GM12878 (cell line): Measurements from ENCODE around the gene CAPN3. TPM values are rescaled to one million over a fixed set of nuclear protein-coding genes. Genes with fewer than 3 reads are reported as not detected.

Source experiments
- ATAC-seq: fragments of 200-7000 bp; cut with Tn5 transposase; 3 replicates; pipeline ENCODE4 v1.9.1; 2020; ENCODE audit warnings: mild to moderate bottlenecking, moderate library complexity
- BruUV-seq: library from RNA; stranded (reverse); fragments of 400-500 nt; replicated peaks from 2 replicates; lab custom pipeline; 2021; lab: Mats Ljungman, UMichigan
- CTCF ChIA-PET: fragments of 300-600 bp; sonication (Branson Sonifier 250); formaldehyde crosslinking; extraction: SDS; loops from one replicate; lab custom pipeline; 2021; ENCODE audit warnings: inconsistent platforms; lab: Yijun Ruan, JAX
- POLR2A ChIA-PET: fragments of 350-600 bp; formaldehyde crosslinking; extraction: SDS; loops from one replicate; lab custom pipeline; 2021; ENCODE audit warnings: inconsistent platforms; lab: Charles Lee
- RAD21 ChIA-PET: fragments of 300-600 bp; sonication (Branson Sonifier 250); formaldehyde crosslinking; loops from one replicate; lab custom pipeline; 2023; ENCODE audit warnings: antibody characterized with exemption; ENCODE audit not compliant: unreplicated experiment; lab: Charles Lee
- SMC1A ChIA-PET: fragments of 300-600 bp; sonication (Branson Sonifier 250); formaldehyde crosslinking; loops from one replicate; lab custom pipeline; 2023; ENCODE audit not compliant: unreplicated experiment, uncharacterized antibody; lab: Charles Lee
- DNase-seq: peaks from one replicate; pipeline ENCODE4 v3.0.0-alpha.2; 2011; ENCODE audit warnings: low read depth, low spot score
- FAIRE-seq: peaks from 3 replicates; lab custom pipeline; 2011; peaks lifted over from hg19 to GRCh38; lab: Jason Lieb, UNC
- H2AFZ ChIP-seq: 2 replicates; pipeline ENCODE4 v1.6.0; 2011; ENCODE audit warnings: low read depth, low read length, control low read depth; ENCODE audit not compliant: control insufficient read depth
- H3K27ac ChIP-seq: 2 replicates; pipeline ENCODE4 v1.5.1; 2011; ENCODE audit warnings: control low read depth; ENCODE audit not compliant: control insufficient read depth, insufficient read depth
- H3K27me3 ChIP-seq, 2 experiments: replicated peaks in 1 of 2; 2 replicates each; pipeline versions ENCODE4 v1.6.0 to v1.6.1; 2011; ENCODE audit warnings: low read length in 1 of 2; ENCODE audit not compliant: control insufficient read depth in 2 of 2, insufficient read depth in 2 of 2
- H3K36me3 ChIP-seq, 2 experiments: 2 replicates each; pipeline ENCODE4 v1.5.1; 2011; ENCODE audit warnings: low read length in 1 of 2; ENCODE audit not compliant: control insufficient read depth in 2 of 2, insufficient read depth in 2 of 2
- H3K4me1 ChIP-seq: 2 replicates; pipeline ENCODE4 v1.6.1; 2011; ENCODE audit warnings: mild to moderate bottlenecking, low read length, moderate library complexity, mixed read lengths; ENCODE audit not compliant: control insufficient read depth, insufficient read depth
- H3K4me2 ChIP-seq: 2 replicates; pipeline ENCODE4 v1.6.0; 2011; ENCODE audit warnings: control low read depth; ENCODE audit not compliant: control insufficient read depth, insufficient read depth
- H3K4me3 ChIP-seq: fragments of 200-600 bp; sonication (generic); 2 replicates; pipeline ENCODE4 v1.5.1; 2016
- H3K79me2 ChIP-seq: 2 replicates; pipeline ENCODE4 v1.6.0; 2011; ENCODE audit warnings: low read length; ENCODE audit not compliant: control insufficient read depth, insufficient read depth
- H3K9ac ChIP-seq: 2 replicates; pipeline ENCODE4 v1.8.0; 2011; ENCODE audit warnings: low read length, control low read depth, mixed read lengths; ENCODE audit not compliant: control insufficient read depth, insufficient read depth
- H3K9me3 ChIP-seq: replicated peaks from 3 replicates; pipeline ENCODE4 v1.5.1; 2011; ENCODE audit warnings: mild to moderate bottlenecking, low read length; ENCODE audit not compliant: control insufficient read depth, insufficient read depth
- H4K20me1 ChIP-seq: 2 replicates; pipeline ENCODE4 v1.6.0; 2011; ENCODE audit not compliant: control insufficient read depth, insufficient read depth
- ASH2L ChIP-seq: fragments of 300-600, 200-600 bp; sonication (generic); IDR thresholded peaks from 2 replicates; pipeline ENCODE4 v1.6.1; 2017; ENCODE audit warnings: low read depth, mild to moderate bottlenecking, borderline replicate concordance
- E2F8 ChIP-seq: fragments of 450-650 bp; IDR thresholded peaks from 2 replicates; pipeline ENCODE4 v1.6.1; 2018; ENCODE audit warnings: mild to moderate bottlenecking, low read depth, moderate library complexity; ENCODE audit not compliant: partially characterized antibody
- GABPA ChIP-seq: IDR thresholded peaks from 2 replicates; pipeline ENCODE4 v1.6.1; 2014; ENCODE audit warnings: antibody characterized with exemption, low read depth, mild to moderate bottlenecking, inconsistent platforms
- HDGF ChIP-seq: fragments of 450-650 bp; IDR thresholded peaks from 2 replicates; pipeline ENCODE4 v1.6.1; 2016; ENCODE audit warnings: antibody characterized with exemption
- MAX ChIP-seq: IDR thresholded peaks from 2 replicates; pipeline ENCODE4 v1.6.1; 2012; ENCODE audit warnings: low read depth, low read length, improper control_type of control experiment
- MEF2A ChIP-seq: IDR thresholded peaks from 2 replicates; pipeline ENCODE4 v1.6.1; 2011; ENCODE audit warnings: low read depth, mild to moderate bottlenecking, low read length, moderate library complexity; ENCODE audit not compliant: insufficient read depth
- MXI1 ChIP-seq: fragments of 150-350 bp; IDR thresholded peaks from 2 replicates; pipeline ENCODE4 v1.6.1; 2011; ENCODE audit warnings: low read depth, mild to moderate bottlenecking, inconsistent platforms, low read length, improper control_type of control experiment
- NFYB ChIP-seq: IDR thresholded peaks from 2 replicates; pipeline ENCODE4 v1.6.1; 2011; ENCODE audit warnings: low read depth, mild to moderate bottlenecking, low read length, improper control_type of control experiment, moderate library complexity; ENCODE audit not compliant: insufficient read depth
- PAX5 ChIP-seq: IDR thresholded peaks from 2 replicates; pipeline ENCODE4 v1.6.1; 2011; ENCODE audit warnings: low read depth, low read length, borderline replicate concordance
- POLR2AphosphoS5 ChIP-seq: IDR thresholded peaks from 2 replicates; pipeline ENCODE4 v1.6.1; 2011; ENCODE audit warnings: mild to moderate bottlenecking, low read length, inconsistent platforms
- SMC3 ChIP-seq: IDR thresholded peaks from 2 replicates; pipeline ENCODE4 v1.6.1; 2011; ENCODE audit warnings: low read length, improper control_type of control experiment, borderline replicate concordance
- STAT3 ChIP-seq: IDR thresholded peaks from 2 replicates; pipeline ENCODE4 v1.6.1; 2011; ENCODE audit warnings: low read depth, low read length, improper control_type of control experiment
- TBL1XR1 ChIP-seq: IDR thresholded peaks from 2 replicates; pipeline ENCODE4 v1.6.1; 2012; ENCODE audit warnings: low read depth, low read length, improper control_type of control experiment
- TCF7 ChIP-seq: IDR thresholded peaks from 2 replicates; pipeline ENCODE4 v1.6.1; 2014; ENCODE audit warnings: antibody characterized with exemption, borderline replicate concordance
- USF1 ChIP-seq: IDR thresholded peaks from 2 replicates; pipeline ENCODE4 v1.6.1; 2011; ENCODE audit warnings: borderline replicate concordance, low read depth, mild to moderate bottlenecking, moderate library complexity, mixed read lengths, low read length; ENCODE audit not compliant: insufficient read depth; ENCODE audit errors: extremely low read length
- YBX1 ChIP-seq: fragments of 450-650 bp; IDR thresholded peaks from 2 replicates; pipeline ENCODE4 v1.6.1; 2016; ENCODE audit warnings: antibody characterized with exemption
- ZSCAN29 ChIP-seq: fragments of 450-650 bp; IDR thresholded peaks from 2 replicates; pipeline ENCODE4 v1.6.1; 2017; ENCODE audit warnings: mild to moderate bottlenecking, moderate library complexity
- WGBS: methylation state at CpG from one replicate; pipeline ENCODE4 v1.1.6; 2016; ENCODE audit warnings: low lambda C conversion rate; ENCODE audit not compliant: insufficient replicate concordance, insufficient coverage; ENCODE audit errors: missing lambda C conversion rate; 5-methylcytosine and 5-hydroxymethylcytosine counted together
- in situ Hi-C: fragments of 300-500 bp; cut with MboI; formaldehyde crosslinking; loops from 9 replicates; pipeline ENCODE4 v1.14.3; 2018; ENCODE audit warnings: mixed read lengths
- intact Hi-C: fragments of 100-400 bp; cut with micrococcal nuclease; formaldehyde crosslinking; loops from one replicate; pipeline ENCODE4 v1.14.2; 2022; ENCODE audit not compliant: unreplicated experiment
- polyA plus RNA-seq, 11 experiments: library from polyadenylated mRNA; depleted of rRNA in 4 of 11; unstranded in 6 of 11; stranded (reverse) in 5 of 11; fragments of >200 nt; fragmentation: Nextera tagmentation in 4 of 11; fragmentation: Illumina TruSeq in 1 of 11; extraction: Ambion mirVana in 4 of 11; extraction: Trizol in 1 of 11; gene quantifications; 1 replicate in 1 of 11; 2 replicates in 10 of 11; pipeline versions ENCODE4 v1.2.1 to v1.2.3, GENCODE V29; 2011 to 2016; ENCODE audit warnings: inconsistent platforms in 2 of 11, missing spikeins in 2 of 11, low read depth in 1 of 11
- total RNA-seq, 4 experiments: library from RNA; depleted of rRNA in 3 of 4; stranded (reverse); fragments of >200 nt in 3 of 4; fragmentation: Illumina TruSeq in 1 of 4; extraction: Trizol in 1 of 4; gene quantifications; 2 replicates each; pipeline versions ENCODE4 v1.2.1 to v1.2.3, GENCODE V29; 2013 to 2021

Gene CAPN3
- total and polyA plus RNA-seq, 10 of the 15 experiments (the other 5 are each of a cell fraction or from before 2014, with no cell fraction given) = 1.1 to 3.8 (median 2.4) TPM

- Histone ChIP-seq H3K36me3 (peaks cover 3 to 19% of the 10 kb centered on the region in 2 experiments), H3K27me3 (no peaks in the 10 kb centered on the region), H2AFZ (no peak overlapping the region), H3K4me3 (no peak overlapping the region), H3K79me2 (no peaks in the 10 kb centered on the region; the same call in 1 of the 2 replicates), H3K4me1 (peaks cover 8% of the 10 kb centered on the region), H3K9ac (no peak overlapping the region), H3K27ac (no peak overlapping the region), H3K4me2 (no peak overlapping the region), H3K9me3 (no peaks in the 10 kb centered on the region), H4K20me1 (no peaks in the 10 kb centered on the region)
- intact Hi-C loops (no loop called here), in situ Hi-C loops (no loop called here)
- BruUV-seq = no TSS peak
- 97% methylated on average over 3 of the region's 3 CpGs for WGBS
- CTCF ChIA-PET = no interaction called here
- RAD21 ChIA-PET = interaction anchor here (0.7 kb wide), 2 partner anchors 127 to 418 kb away, joined by 3 read pairs; no protein-coding TSS in a partner anchor
- ATAC-seq (no peak), DNase-seq (no peak), FAIRE-seq (no peak)
- POLR2A ChIA-PET = no interaction called here
- no peak for TF ChIP-seq PAX5
- no peak for TF ChIP-seq NFYB
- TF ChIP-seq TCF7 = no peak
- no peak for TF ChIP-seq TBL1XR1
- TF ChIP-seq MEF2A = no peak
- TF ChIP-seq POLR2AphosphoS5 = no peak
- TF ChIP-seq MXI1 = no peak
- no peak for TF ChIP-seq YBX1
- no peak for TF ChIP-seq MAX
- TF ChIP-seq GABPA = no peak
- no peak for TF ChIP-seq STAT3
- no peak for TF ChIP-seq ZSCAN29
- TF ChIP-seq USF1 = no peak
- TF ChIP-seq E2F8 = no peak
- TF ChIP-seq ASH2L = no peak
- TF ChIP-seq HDGF = no peak
- TF ChIP-seq SMC3 = no peak
- SMC1A ChIA-PET = no interaction called here
These were observed 94.5 kb downstream of the CAPN3 start for GRCh38 chr15:42453826-42454225.
